HG02884 (cell line): Measurements from ENCODE around the gene CDK19.
"Not testable (repeated sequence)": the region's sequence is repeated elsewhere in the genome, so short reads cannot be mapped to it uniquely, and the experiment has no call there.

ENCODE experiments used
- ATAC-seq: cut with Tn5 transposase; IDR thresholded peaks from one replicate; pipeline ENCODE4 v1.9.1; 2021; ENCODE audit warnings: mild to moderate bottlenecking, moderate library complexity; ENCODE audit not compliant: unreplicated experiment

CDK19 gene

GRCh38 chr6:110815411-110816409 lies at the start of gene CDK19:
Gene CDK19, minus strand, starts transcription at chr6:110815469. Its CDS starts 333 bp downstream, at chr6:110815136.
- peak; percentile 68 for ATAC-seq

GRCh38 chr6:110864824-110865223 lies 49.6 kb upstream of the CDK19 start:
- ATAC-seq, result no peak

GRCh38 chr6:110859335-110859792 lies 44.1 kb upstream of the CDK19 start:
- ATAC-seq, result no peak

- ATAC-seq, result no peak
Measured at GRCh38 chr6:110858562-110859214, 43.4 kb upstream of the CDK19 start.

GRCh38 chr6:110858016-110858415 lies 42.7 kb upstream of the CDK19 start:
- ATAC-seq, result no peak

- ATAC-seq, result no peak
Measured at GRCh38 chr6:110856296-110856695, 41.0 kb upstream of the CDK19 start.

- ATAC-seq, result no peak
Measured at GRCh38 chr6:110853754-110854477, 38.6 kb upstream of the CDK19 start.

- no peak for ATAC-seq
Measured at GRCh38 chr6:110852773-110853172, 37.5 kb upstream of the CDK19 start.

- ATAC-seq, result no peak
Measured at GRCh38 chr6:110849781-110850180, 34.5 kb upstream of the CDK19 start.

GRCh38 chr6:110841266-110841665 lies 26.0 kb upstream of the CDK19 start:
- ATAC-seq, result no peak

- ATAC-seq, result not testable (repeated sequence)
Measured at GRCh38 chr6:110835751-110836150, 20.5 kb upstream of the CDK19 start.

- ATAC-seq, result no peak
Measured at GRCh38 chr6:110833831-110834230, 18.6 kb upstream of the CDK19 start.

GRCh38 chr6:110831405-110831804 lies 16.1 kb upstream of the CDK19 start:
- no peak for ATAC-seq

GRCh38 chr6:110828396-110828795 lies 13.1 kb upstream of the CDK19 start:
- ATAC-seq, result no peak

GRCh38 chr6:110826236-110827129 lies 11.2 kb upstream of the CDK19 start:
- no peak for ATAC-seq

GRCh38 chr6:110823146-110823545 lies 7.9 kb upstream of the CDK19 start:
- ATAC-seq, result no peak

- ATAC-seq, result no peak
Measured at GRCh38 chr6:110822249-110822648, 7.0 kb upstream of the CDK19 start.

- no peak for ATAC-seq
Measured at GRCh38 chr6:110816677-110817076, 1.4 kb upstream of the CDK19 start.

- peak; percentile 4 for ATAC-seq
Measured at GRCh38 chr6:110815015-110815410, 256 bp downstream of the CDK19 start.
